Trophoblast cell (in vitro differentiated cells and primary cell): Measurements from ENCODE around the gene CFAP46.

Experiments
- DNase-seq, 2 donors: peaks; one replicate each; pipeline ENCODE4 v3.0.0-alpha.2; 2016
- H2AFZ ChIP-seq: 2 replicates; pipeline ENCODE4 v1.6.1; 2013; ENCODE audit warnings: low read length, moderate library complexity, mild to moderate bottlenecking; ENCODE audit not compliant: insufficient read depth, poor library complexity
- H2AK5ac ChIP-seq: 2 replicates; pipeline ENCODE4 v1.6.1; 2013; ENCODE audit warnings: mild to moderate bottlenecking, low read length
- H2BK120ac ChIP-seq: 2 replicates; pipeline ENCODE4 v1.6.1; 2013; ENCODE audit warnings: low read length, mild to moderate bottlenecking, moderate library complexity; ENCODE audit not compliant: insufficient read depth, poor library complexity
- H2BK12ac ChIP-seq: 2 replicates; pipeline ENCODE4 v1.6.1; 2013; ENCODE audit warnings: mild to moderate bottlenecking, low read length, moderate library complexity
- H2BK5ac ChIP-seq: 2 replicates; pipeline ENCODE4 v1.6.1; 2013; ENCODE audit warnings: low read length, low read depth, moderate library complexity, mild to moderate bottlenecking; ENCODE audit not compliant: poor library complexity
- H3K14ac ChIP-seq: 2 replicates; pipeline ENCODE4 v1.6.1; 2013; ENCODE audit warnings: mild to moderate bottlenecking, low read length
- H3K18ac ChIP-seq: 2 replicates; pipeline ENCODE4 v1.6.1; 2013; ENCODE audit warnings: mild to moderate bottlenecking, low read length
- H3K23ac ChIP-seq: 2 replicates; pipeline ENCODE4 v1.6.1; 2013; ENCODE audit warnings: low read length
- H3K27ac ChIP-seq: 2 replicates; pipeline ENCODE4 v1.5.1; 2013; ENCODE audit warnings: low read depth, mild to moderate bottlenecking, inconsistent platforms, low read length, moderate library complexity
- H3K27me3 ChIP-seq: 2 replicates; pipeline ENCODE4 v1.6.1; 2013; ENCODE audit warnings: inconsistent platforms, mild to moderate bottlenecking, low read length, moderate library complexity; ENCODE audit not compliant: insufficient read depth
- H3K36me3 ChIP-seq, 2 experiments: 1 replicate in 1 of 2; 2 replicates in 1 of 2; pipeline ENCODE4 v1.6.1; 2013; ENCODE audit warnings: low read length in 2 of 2, mild to moderate bottlenecking in 2 of 2, moderate library complexity in 1 of 2; ENCODE audit not compliant: insufficient read depth in 2 of 2, control insufficient read depth in 1 of 2
- H3K4ac ChIP-seq: 2 replicates; pipeline ENCODE4 v1.6.1; 2013; ENCODE audit warnings: low read depth, mild to moderate bottlenecking, low read length, moderate library complexity
- H3K4me1 ChIP-seq, 2 experiments: 1 replicate in 1 of 2; 2 replicates in 1 of 2; pipeline ENCODE4 v1.6.1; 2013; ENCODE audit warnings: low read length in 2 of 2, mild to moderate bottlenecking in 2 of 2, moderate library complexity in 1 of 2; ENCODE audit not compliant: insufficient read depth in 2 of 2, control insufficient read depth in 1 of 2
- H3K4me2 ChIP-seq: 2 replicates; pipeline ENCODE4 v1.6.1; 2013; ENCODE audit warnings: inconsistent platforms, mild to moderate bottlenecking, low read length, moderate library complexity
- H3K4me3 ChIP-seq: 2 replicates; pipeline ENCODE4 v1.5.1; 2013; ENCODE audit warnings: mild to moderate bottlenecking, low read depth, low read length, inconsistent platforms
- H3K79me1 ChIP-seq: one replicate; pipeline ENCODE4 v1.6.1; 2013; ENCODE audit warnings: low read length
- H3K79me2 ChIP-seq: 2 replicates; pipeline ENCODE4 v1.6.1; 2013; ENCODE audit warnings: low read length, mild to moderate bottlenecking; ENCODE audit not compliant: control insufficient read depth, insufficient read depth, poor library complexity
- H3K9ac ChIP-seq: 2 replicates; pipeline ENCODE4 v1.6.1; 2013; ENCODE audit warnings: mild to moderate bottlenecking, low read length
- H3K9me3 ChIP-seq: 2 replicates; pipeline ENCODE4 v1.6.1; 2013; ENCODE audit warnings: low read depth, mild to moderate bottlenecking, control low read depth, inconsistent platforms, low read length; ENCODE audit not compliant: insufficient read depth
- H4K12ac ChIP-seq: 2 replicates; pipeline ENCODE4 v1.6.1; 2013; ENCODE audit warnings: low read depth, mild to moderate bottlenecking, low read length, moderate library complexity
- H4K8ac ChIP-seq: 2 replicates; pipeline ENCODE4 v1.6.1; 2013; ENCODE audit warnings: low read depth, mild to moderate bottlenecking, low read length, moderate library complexity
- H4K91ac ChIP-seq: one replicate; pipeline ENCODE4 v1.6.1; 2013; ENCODE audit warnings: low read depth, mild to moderate bottlenecking, low read length, moderate library complexity
- WGBS: extraction: QIAGEN DNeasy Blood & Tissue Kit; methylation state at CpG from one replicate; pipeline ENCODE4 v1.1.7; 2013; ENCODE audit warnings: missing lambda C conversion rate; ENCODE audit not compliant: insufficient read length, insufficient coverage; ENCODE audit errors: extremely low coverage; 5-methylcytosine and 5-hydroxymethylcytosine counted together

Gene CFAP46

DNA sequence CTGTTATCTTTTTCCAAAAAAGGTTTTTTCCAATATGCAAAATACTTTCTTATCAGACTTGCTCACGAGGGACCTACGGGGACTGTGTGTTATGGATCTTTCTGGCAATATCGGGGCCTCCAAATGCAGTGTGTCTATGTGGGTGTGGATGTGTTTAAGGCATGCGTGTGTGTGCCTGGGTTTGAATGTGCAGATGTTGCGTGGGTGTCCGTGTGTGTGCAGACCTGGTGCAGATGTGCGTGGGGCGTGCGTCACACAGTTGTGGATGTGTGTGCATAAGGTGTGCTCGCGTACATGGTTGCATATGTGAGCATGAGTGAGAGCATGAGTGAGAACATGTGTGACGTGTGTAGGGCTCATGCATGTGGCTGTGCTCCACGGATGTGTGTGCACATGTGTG, 176.1 kb downstream of the CFAP46 start:
- Histone ChIP-seq H3K4me2 (no peak overlapping the region), H2AK5ac (no peak overlapping the region), H3K18ac (no peak overlapping the region), H2BK5ac (no peak overlapping the region), H2BK12ac (no peak overlapping the region), H3K4me1 (no peaks in the 10 kb centered on the region), H3K27me3 (no peaks in the 10 kb centered on the region), H3K9ac (no peak overlapping the region), H2BK120ac (no peak overlapping the region), H4K12ac (no peak overlapping the region), H3K4ac (no peak overlapping the region), H4K91ac (no peak overlapping the region), H3K79me2 (no peaks in the 10 kb centered on the region), H3K36me3 (peaks cover 13 to 22% of the 10 kb centered on the region in 2 experiments), H3K14ac (no peak overlapping the region), H3K4me3 (peak overlapping the region; percentile 18), H4K8ac (no peak overlapping the region), H3K27ac (no peak overlapping the region), H3K9me3 (peaks cover 26% of the 10 kb centered on the region), H3K23ac (peak overlapping the region; percentile 89), H2AFZ (no peak overlapping the region), H3K79me1 (no peaks in the 10 kb centered on the region)
- WGBS = no CpG with 5 or more reads among the region's 13 CpGs
- DNase-seq = no peak

DNA sequence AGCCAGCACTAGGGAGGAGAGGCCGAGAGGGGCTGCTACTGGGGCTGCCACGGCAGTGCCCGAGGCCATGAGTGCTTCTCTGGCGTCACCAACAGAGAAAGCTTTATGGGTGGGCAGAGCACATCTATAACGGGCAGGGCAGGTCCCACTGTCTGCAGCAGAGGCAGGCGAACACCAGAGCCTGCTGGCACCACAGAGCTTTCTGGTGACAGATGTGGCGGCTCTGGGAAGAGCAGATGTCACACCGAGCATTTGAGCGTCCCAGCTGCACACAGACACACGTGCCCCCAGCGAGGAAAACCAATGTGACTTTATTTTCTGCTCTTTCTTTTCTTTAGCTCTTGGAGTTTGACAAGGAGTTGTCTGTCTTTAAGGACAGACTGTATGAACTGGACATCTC, 176.9 kb downstream of the CFAP46 start:
- Histone ChIP-seq H3K14ac (no peak overlapping the region), H3K9ac (no peak overlapping the region), H3K79me1 (no peaks in the 10 kb centered on the region), H3K23ac (no peak overlapping the region), H2BK5ac (no peak overlapping the region), H3K27me3 (no peaks in the 10 kb centered on the region), H4K91ac (no peak overlapping the region), H3K27ac (no peak overlapping the region), H3K4ac (no peak overlapping the region), H4K12ac (no peak overlapping the region), H2BK120ac (no peak overlapping the region), H3K79me2 (no peaks in the 10 kb centered on the region), H2AK5ac (no peak overlapping the region), H3K4me2 (no peak overlapping the region), H2BK12ac (no peak overlapping the region), H4K8ac (no peak overlapping the region), H3K9me3 (peaks cover 28% of the 10 kb centered on the region), H3K4me3 (no peak overlapping the region), H3K4me1 (no peaks in the 10 kb centered on the region), H3K18ac (no peak overlapping the region), H2AFZ (no peak overlapping the region), H3K36me3 (peaks cover 11 to 23% of the 10 kb centered on the region in 2 experiments)
- no CpG with 5 or more reads among the region's 11 CpGs for WGBS
- no peak for DNase-seq

GRCh38 chr10:132764108-132764507, 178.3 kb downstream of the CFAP46 start:
- H3K14ac ChIP-seq = no peak overlapping the region
- no peak overlapping the region for H2BK120ac ChIP-seq
- no peak overlapping the region for H2AFZ ChIP-seq
- no peak overlapping the region for H4K8ac ChIP-seq
- H3K9ac ChIP-seq = no peak overlapping the region
- no peak overlapping the region for H4K12ac ChIP-seq
- H3K36me3 ChIP-seq = peaks cover 6 to 20% of the 10 kb centered on the region in 2 experiments
- no peak overlapping the region for H3K4ac ChIP-seq
- WGBS = no CpG with 5 or more reads among the region's 11 CpGs
- no peak overlapping the region for H3K18ac ChIP-seq
- H2BK12ac ChIP-seq = no peak overlapping the region
- H3K27ac ChIP-seq = no peak overlapping the region
- H4K91ac ChIP-seq = no peak overlapping the region
- H3K79me1 ChIP-seq = no peaks in the 10 kb centered on the region
- H3K4me3 ChIP-seq = no peak overlapping the region
- no peak overlapping the region for H2BK5ac ChIP-seq
- no peak overlapping the region for H3K23ac ChIP-seq
- no peak for DNase-seq
- H3K4me2 ChIP-seq = no peak overlapping the region
- H3K27me3 ChIP-seq = no peaks in the 10 kb centered on the region
- no peaks in the 10 kb centered on the region for H3K79me2 ChIP-seq
- H2AK5ac ChIP-seq = no peak overlapping the region
- H3K4me1 ChIP-seq = no peaks in the 10 kb centered on the region
- H3K9me3 ChIP-seq = peaks cover 24% of the 10 kb centered on the region

DNA sequence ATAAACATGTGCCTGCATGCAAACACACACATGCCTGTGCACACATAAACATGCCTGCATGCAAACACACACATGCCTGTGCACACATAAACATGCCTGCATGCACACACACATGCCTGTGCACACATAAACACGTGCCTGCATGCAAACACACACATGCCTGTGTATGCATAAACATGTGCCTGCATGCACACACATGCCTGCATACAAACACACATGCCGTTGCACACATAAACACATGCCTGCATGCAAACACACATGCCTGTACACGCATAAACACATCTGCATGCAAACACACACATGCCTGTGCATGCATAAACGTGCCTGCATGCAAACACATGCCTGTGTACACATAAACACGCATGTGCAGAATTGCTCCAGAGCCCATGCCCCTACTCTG, 178.8 kb downstream of the CFAP46 start:
- Histone ChIP-seq H3K9me3 (peaks cover 21% of the 10 kb centered on the region), H3K79me2 (no peaks in the 10 kb centered on the region), H3K4me2 (no peak overlapping the region), H4K91ac (no peak overlapping the region), H2BK12ac (no peak overlapping the region), H3K36me3 (peaks cover 2 to 16% of the 10 kb centered on the region in 2 experiments), H3K18ac (no peak overlapping the region), H2BK120ac (no peak overlapping the region), H3K4ac (no peak overlapping the region), H3K27me3 (no peaks in the 10 kb centered on the region), H3K23ac (no peak overlapping the region), H3K9ac (no peak overlapping the region), H2BK5ac (no peak overlapping the region), H3K79me1 (no peaks in the 10 kb centered on the region), H4K8ac (no peak overlapping the region), H3K14ac (no peak overlapping the region), H3K27ac (no peak overlapping the region), H2AFZ (no peak overlapping the region), H3K4me3 (peak overlapping the region; percentile 28), H3K4me1 (no peaks in the 10 kb centered on the region), H2AK5ac (no peak overlapping the region), H4K12ac (no peak overlapping the region)
- DNase-seq = no peak
- no CpG with 5 or more reads among the region's 5 CpGs for WGBS
